Astrocyte of the cerebellum (primary cell): ENCODE results near the gene TAF8.
"Not testable (repeated sequence)": the region's sequence is repeated elsewhere in the genome, so short reads cannot be mapped to it uniquely, and the experiment has no call there.

Source experiments
- DNase-seq: peaks from one replicate; pipeline ENCODE4 v3.0.0-alpha.2; 2011; ENCODE audit warnings: low read depth
- H3K4me3 ChIP-seq: 2 replicates; pipeline ENCODE4 v1.5.1; 2011; ENCODE audit warnings: mild to moderate bottlenecking, low read depth, low read length, moderate library complexity
- in situ Hi-C: cut with HindIII; loops from 2 replicates; pipeline ENCODE4 v1.10.0; 2017; ENCODE audit warnings: low sequenced_read_pairs
- TF ChIP-seq, protein P1 (sequence below): IDR thresholded peaks from 2 replicates; pipeline ENCODE4 v1.5.1; 2012; ENCODE audit warnings: low read length, low read depth, moderate library complexity, mild to moderate bottlenecking; ENCODE audit errors: missing control alignments

TAF8 gene

DNA sequence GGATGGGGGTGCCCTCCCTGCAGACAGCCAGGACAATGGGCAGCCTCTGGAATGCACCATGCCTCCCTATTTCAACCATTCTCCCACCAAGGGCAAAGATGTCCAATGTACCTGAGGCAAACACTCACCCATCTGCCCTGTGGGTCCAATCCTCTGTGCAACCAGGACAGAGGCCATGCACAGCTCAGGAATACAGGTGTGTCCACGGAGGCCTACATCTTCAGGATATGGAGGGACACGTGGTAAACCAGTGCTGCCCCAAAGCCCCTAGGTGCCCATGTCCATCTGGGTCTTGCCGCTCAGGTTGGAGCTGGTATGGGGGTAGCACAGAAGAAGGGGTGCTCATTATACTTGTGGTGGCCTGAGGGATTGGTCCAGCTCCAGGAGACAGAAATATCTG is 20.4 kb upstream of the TAF8 start:
- DNase-seq: no peak
- no peak overlapping the region for H3K4me3 ChIP-seq
- TF ChIP-seq, protein P1, sequence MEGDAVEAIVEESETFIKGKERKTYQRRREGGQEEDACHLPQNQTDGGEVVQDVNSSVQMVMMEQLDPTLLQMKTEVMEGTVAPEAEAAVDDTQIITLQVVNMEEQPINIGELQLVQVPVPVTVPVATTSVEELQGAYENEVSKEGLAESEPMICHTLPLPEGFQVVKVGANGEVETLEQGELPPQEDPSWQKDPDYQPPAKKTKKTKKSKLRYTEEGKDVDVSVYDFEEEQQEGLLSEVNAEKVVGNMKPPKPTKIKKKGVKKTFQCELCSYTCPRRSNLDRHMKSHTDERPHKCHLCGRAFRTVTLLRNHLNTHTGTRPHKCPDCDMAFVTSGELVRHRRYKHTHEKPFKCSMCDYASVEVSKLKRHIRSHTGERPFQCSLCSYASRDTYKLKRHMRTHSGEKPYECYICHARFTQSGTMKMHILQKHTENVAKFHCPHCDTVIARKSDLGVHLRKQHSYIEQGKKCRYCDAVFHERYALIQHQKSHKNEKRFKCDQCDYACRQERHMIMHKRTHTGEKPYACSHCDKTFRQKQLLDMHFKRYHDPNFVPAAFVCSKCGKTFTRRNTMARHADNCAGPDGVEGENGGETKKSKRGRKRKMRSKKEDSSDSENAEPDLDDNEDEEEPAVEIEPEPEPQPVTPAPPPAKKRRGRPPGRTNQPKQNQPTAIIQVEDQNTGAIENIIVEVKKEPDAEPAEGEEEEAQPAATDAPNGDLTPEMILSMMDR: no peak
- in situ Hi-C loops: no loop called here

DNA sequence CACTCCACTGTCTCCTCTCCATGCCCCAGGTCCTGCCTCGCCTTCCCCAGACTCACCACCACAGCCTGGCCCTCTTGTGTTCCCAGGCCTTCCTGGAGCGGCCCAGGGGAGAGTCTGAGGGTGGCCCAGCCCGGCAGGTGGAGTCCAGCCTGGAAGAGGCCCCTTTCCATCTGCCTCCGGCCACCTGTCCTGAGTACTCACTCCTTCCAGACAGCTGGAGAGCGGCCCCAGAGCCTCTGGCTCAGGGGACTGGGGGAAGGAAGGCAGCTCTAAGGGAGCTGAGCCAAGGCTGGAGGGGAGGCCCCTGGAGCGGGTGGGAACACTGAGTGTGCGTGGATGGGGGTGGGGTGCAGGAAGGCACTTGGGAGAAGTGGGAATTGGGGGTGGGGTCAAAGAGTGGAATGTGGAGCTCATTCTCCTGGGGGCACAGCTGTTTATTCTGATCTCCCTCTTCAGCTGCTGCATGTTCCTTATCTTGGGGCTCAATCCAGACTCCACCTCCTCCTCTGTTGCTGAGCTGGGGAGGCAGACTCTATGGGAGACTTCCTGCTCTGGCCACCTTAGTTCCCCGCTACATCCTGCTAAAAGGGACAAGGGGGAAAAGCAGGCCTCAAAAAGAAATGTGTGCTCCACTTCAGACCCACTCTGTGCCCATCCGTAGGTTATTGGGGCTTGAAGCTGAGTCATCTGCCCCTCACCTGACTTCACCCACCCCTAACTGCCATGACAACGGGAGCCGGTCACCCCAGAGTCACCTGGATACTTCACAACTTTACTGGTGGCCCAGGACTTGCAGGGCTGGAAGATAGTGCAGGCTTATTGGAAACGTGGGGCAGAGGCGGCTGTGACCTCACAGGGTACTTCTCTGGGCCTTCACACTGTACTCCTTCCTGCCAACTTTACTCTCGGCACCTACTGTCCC is 19.5 kb upstream of the TAF8 start:
- TF ChIP-seq, protein P1: no peak
- in situ Hi-C loops: no loop called here
- H3K4me3 ChIP-seq: no peak overlapping the region
- DNase-seq: no peak

DNA sequence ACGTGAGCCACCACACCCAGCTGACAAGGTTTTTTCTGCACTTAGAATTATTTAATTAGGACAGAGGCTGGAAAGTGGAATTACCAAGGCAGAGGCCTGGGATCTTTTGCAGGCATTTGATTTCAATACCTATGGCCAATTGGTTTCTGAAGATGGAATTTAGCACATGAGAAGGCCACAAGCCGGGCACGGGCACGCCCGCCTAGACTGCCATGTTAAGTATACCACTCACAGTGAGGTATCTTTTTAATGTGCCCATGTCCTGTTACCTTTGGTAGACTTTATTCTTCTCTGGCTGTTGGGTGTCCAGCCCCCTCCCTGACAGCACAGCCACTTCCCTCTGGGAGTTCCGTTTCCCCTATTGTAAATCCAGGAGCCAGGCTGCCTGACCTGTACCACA is 18.0 kb upstream of the TAF8 start:
- TF ChIP-seq, protein P1: no peak
- DNase-seq: no peak
- H3K4me3 ChIP-seq: no peak overlapping the region
- in situ Hi-C loops: no loop called here

DNA sequence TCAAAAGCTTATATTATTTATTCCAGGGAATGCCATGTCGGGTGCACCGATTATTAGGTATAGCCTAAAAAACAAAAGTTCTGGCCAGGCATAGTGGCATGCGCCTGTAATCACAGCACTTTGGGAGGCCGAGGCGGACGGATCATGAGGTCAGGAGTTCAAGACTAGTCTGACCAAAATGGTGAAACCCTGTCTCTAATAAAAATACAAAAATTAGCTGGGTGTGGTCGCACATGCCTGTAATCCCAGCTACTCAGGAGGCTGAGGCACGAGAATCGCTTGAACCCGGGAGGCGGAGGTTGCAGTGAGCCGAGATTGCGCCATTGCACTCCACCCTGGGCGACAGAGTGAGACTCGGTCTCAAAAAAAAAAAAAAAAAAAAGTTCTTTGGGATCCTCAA is 12.7 kb upstream of the TAF8 start:
- H3K4me3 ChIP-seq, DNase-seq: not testable (repeated sequence)
- in situ Hi-C loops: loop anchor here (5.0 kb wide), 2 partner anchors 105 to 235 kb away; no protein-coding TSS in a partner anchor

DNA sequence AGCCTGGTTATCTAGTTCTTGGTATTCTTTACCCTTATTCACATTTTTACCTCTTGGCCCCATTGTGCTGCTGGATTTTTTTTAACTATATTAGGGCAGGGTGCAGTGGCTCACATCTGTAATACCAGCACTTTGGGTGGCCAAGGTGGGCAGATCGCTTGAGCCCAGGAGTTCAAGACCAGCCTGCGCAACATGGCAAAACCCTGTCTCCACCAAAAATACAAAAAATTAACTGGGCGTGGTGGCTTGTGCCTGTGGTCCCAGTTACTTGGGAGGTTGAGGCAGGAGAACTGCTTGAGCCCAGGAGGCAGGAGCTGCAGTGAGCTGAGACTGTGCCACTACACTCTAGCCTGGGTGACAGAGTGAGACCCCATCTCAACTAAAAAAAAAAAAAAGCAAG is 12.2 kb upstream of the TAF8 start:
- TF ChIP-seq, protein P1: no peak
- in situ Hi-C loops: loop anchor here (5.0 kb wide), 2 partner anchors 106 to 236 kb away; no protein-coding TSS in a partner anchor
- no peak for DNase-seq
- no peak overlapping the region for H3K4me3 ChIP-seq

DNA sequence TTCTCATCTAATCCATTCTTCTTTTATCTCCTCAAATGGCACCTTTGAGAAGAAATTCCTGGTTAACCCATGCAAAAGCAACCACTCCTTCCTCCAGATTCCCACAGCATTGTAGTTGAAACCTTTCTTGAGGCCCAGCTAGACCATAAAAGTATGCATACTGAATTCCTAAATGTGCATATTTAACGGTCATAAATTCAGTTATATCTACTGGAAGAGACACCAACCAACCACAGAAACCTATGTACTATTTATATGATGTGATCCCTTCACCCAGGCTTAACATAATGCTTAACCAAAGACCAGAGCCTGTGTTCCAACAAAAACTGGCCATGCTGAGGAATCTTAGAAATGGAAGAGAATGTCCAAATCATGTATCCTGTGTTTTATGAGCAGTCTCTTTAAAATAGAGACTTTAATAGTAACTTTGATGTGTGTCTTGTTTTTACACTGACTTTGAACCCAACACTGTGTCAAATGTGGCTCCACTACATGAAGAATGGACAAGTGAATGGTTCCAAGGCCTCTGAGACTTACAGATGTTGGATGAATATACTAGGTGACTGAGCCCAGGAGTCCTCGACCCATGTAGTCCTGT is 11.4 kb upstream of the TAF8 start:
- no peak for DNase-seq
- TF ChIP-seq, protein P1: no peak
- no peak overlapping the region for H3K4me3 ChIP-seq
- in situ Hi-C loops: loop anchor here (5.0 kb wide), 2 partner anchors 107 to 237 kb away; no protein-coding TSS in a partner anchor
